KMS-11 (cell line): Measurements from ENCODE around the gene CLEC3A.

Experiments
- H2AFZ ChIP-seq: fragments of 200-600 bp; sonication (generic); 2 replicates; pipeline ENCODE4 v1.6.1; 2016; ENCODE audit warnings: antibody characterized with exemption, mixed run types, low read depth
- H3K27ac ChIP-seq: fragments of 200-600 bp; sonication (generic); 2 replicates; pipeline ENCODE4 v1.6.1; 2016; ENCODE audit warnings: mild to moderate bottlenecking, mixed run types
- H3K27me3 ChIP-seq: fragments of 200-600 bp; sonication (generic); 2 replicates; pipeline ENCODE4 v1.6.1; 2017; ENCODE audit warnings: mild to moderate bottlenecking, low read depth, mixed run types, moderate library complexity; ENCODE audit not compliant: insufficient read depth
- H3K36me3 ChIP-seq: fragments of 200-600 bp; sonication (generic); 2 replicates; pipeline ENCODE4 v1.6.1; 2017; ENCODE audit warnings: mild to moderate bottlenecking, mixed run types; ENCODE audit not compliant: insufficient read depth
- H3K4me1 ChIP-seq: fragments of 200-600 bp; sonication (generic); 2 replicates; pipeline ENCODE4 v1.6.1; 2016; ENCODE audit warnings: mild to moderate bottlenecking, low read depth, mixed run types; ENCODE audit not compliant: poor library complexity, severe bottlenecking
- H3K4me2 ChIP-seq: fragments of 200-600 bp; sonication (generic); 2 replicates; pipeline ENCODE4 v1.7.0; 2016; ENCODE audit warnings: mild to moderate bottlenecking, mixed run types
- H3K4me3 ChIP-seq: fragments of 200-600 bp; sonication (generic); IDR thresholded peaks from 2 replicates; pipeline ENCODE4 v1.6.1; 2017; ENCODE audit warnings: low read depth, low read length, mixed read lengths; ENCODE audit not compliant: insufficient read depth
- H3K79me2 ChIP-seq: fragments of 200-600 bp; sonication (generic); 2 replicates; pipeline ENCODE4 v1.6.1; 2016; ENCODE audit warnings: low read depth, mixed run types; ENCODE audit not compliant: insufficient read depth
- H3K9ac ChIP-seq: fragments of 200-600 bp; sonication (generic); 2 replicates; pipeline ENCODE4 v1.6.1; 2016; ENCODE audit warnings: mild to moderate bottlenecking, mixed run types
- H4K20me1 ChIP-seq: fragments of 200-600 bp; sonication (generic); 2 replicates; pipeline ENCODE4 v1.6.1; 2016; ENCODE audit warnings: mild to moderate bottlenecking, mixed run types; ENCODE audit not compliant: insufficient read depth
- CTCF ChIP-seq: fragments of 200-600 bp; sonication (generic); conservative IDR thresholded peaks from 2 replicates; pipeline ENCODE4 v1.6.1; 2017; ENCODE audit warnings: low read depth, mild to moderate bottlenecking, antibody characterized with exemption, low read length, moderate library complexity, mixed read lengths

The CLEC3A gene

GRCh38 chr16:77998350-77999023 lies 23.9 kb upstream of the CLEC3A start:
- Histone ChIP-seq H3K4me3 (no peak overlapping the region), H3K4me1 (no peaks in the 10 kb centered on the region), H3K36me3 (no peaks in the 10 kb centered on the region), H3K9ac (no peak overlapping the region), H3K27ac (no peak overlapping the region), H2AFZ (no peak overlapping the region), H4K20me1 (no peaks in the 10 kb centered on the region), H3K79me2 (no peaks in the 10 kb centered on the region), H3K27me3 (no peaks in the 10 kb centered on the region), H3K4me2 (no peak overlapping the region)
- no peak for TF ChIP-seq CTCF

GRCh38 chr16:78001451-78002025 lies 20.8 kb upstream of the CLEC3A start:
- no peaks in the 10 kb centered on the region for H3K79me2 ChIP-seq
- H3K4me2 ChIP-seq: no peak overlapping the region
- no peak overlapping the region for H3K27ac ChIP-seq
- H3K4me1 ChIP-seq: no peaks in the 10 kb centered on the region
- no peaks in the 10 kb centered on the region for H4K20me1 ChIP-seq
- no peak for TF ChIP-seq CTCF
- no peaks in the 10 kb centered on the region for H3K36me3 ChIP-seq
- H3K9ac ChIP-seq: no peak overlapping the region
- H2AFZ ChIP-seq: no peak overlapping the region
- H3K27me3 ChIP-seq: no peaks in the 10 kb centered on the region
- H3K4me3 ChIP-seq: no peak overlapping the region

- H3K4me3 ChIP-seq: no peak overlapping the region
- H3K9ac ChIP-seq: no peak overlapping the region
- H2AFZ ChIP-seq: peak overlapping the region; percentile 28; the same call in 1 of the 2 replicates
- H3K27me3 ChIP-seq: no peaks in the 10 kb centered on the region
- no peak overlapping the region for H3K27ac ChIP-seq
- H3K4me1 ChIP-seq: no peaks in the 10 kb centered on the region
- no peaks in the 10 kb centered on the region for H4K20me1 ChIP-seq
- H3K4me2 ChIP-seq: 0 out of 2 replicates have a peak overlapping the region, but pooled peaks have one; percentile 0
- no peaks in the 10 kb centered on the region for H3K36me3 ChIP-seq
- no peaks in the 10 kb centered on the region for H3K79me2 ChIP-seq
- TF ChIP-seq CTCF: peak; percentile 89
Observed at GRCh38 chr16:78002915-78003538, 19.3 kb upstream of the CLEC3A start.

GRCh38 chr16:78004517-78004916 lies 17.8 kb upstream of the CLEC3A start:
- Histone ChIP-seq H2AFZ (no peak overlapping the region), H3K79me2 (no peaks in the 10 kb centered on the region), H3K4me3 (no peak overlapping the region), H3K9ac (no peak overlapping the region), H3K27me3 (no peaks in the 10 kb centered on the region), H3K36me3 (no peaks in the 10 kb centered on the region), H3K27ac (no peak overlapping the region), H3K4me2 (no peak overlapping the region), H4K20me1 (no peaks in the 10 kb centered on the region), H3K4me1 (no peaks in the 10 kb centered on the region)
- TF ChIP-seq CTCF: no peak
